Renal cortex interstitium (tissue), 11 donors: ENCODE measurements around the gene MYLK4. TPM values are rescaled to one million over a fixed set of nuclear protein-coding genes. Genes with fewer than 3 reads are reported as not detected.

Experiments
- DNase-seq, 11 donors: peaks; one replicate each; pipeline ENCODE4 v3.0.0-alpha.2; 2013; ENCODE audit warnings: low read depth in 9 of 11, low spot score in 4 of 11; ENCODE audit errors: extremely low read depth in 1 of 11
- polyA plus RNA-seq, 3 donors: library from polyadenylated mRNA; unstranded; fragments of 120-200 nt; gene quantifications; one replicate each; pipeline ENCODE4 v1.2.1, GENCODE V29; 2013; ENCODE audit not compliant: insufficient read length in 3 of 3

Gene MYLK4
- polyA plus RNA-seq, 3 donors: 1.3 to 1.5 (median 1.4) TPM

DNA sequence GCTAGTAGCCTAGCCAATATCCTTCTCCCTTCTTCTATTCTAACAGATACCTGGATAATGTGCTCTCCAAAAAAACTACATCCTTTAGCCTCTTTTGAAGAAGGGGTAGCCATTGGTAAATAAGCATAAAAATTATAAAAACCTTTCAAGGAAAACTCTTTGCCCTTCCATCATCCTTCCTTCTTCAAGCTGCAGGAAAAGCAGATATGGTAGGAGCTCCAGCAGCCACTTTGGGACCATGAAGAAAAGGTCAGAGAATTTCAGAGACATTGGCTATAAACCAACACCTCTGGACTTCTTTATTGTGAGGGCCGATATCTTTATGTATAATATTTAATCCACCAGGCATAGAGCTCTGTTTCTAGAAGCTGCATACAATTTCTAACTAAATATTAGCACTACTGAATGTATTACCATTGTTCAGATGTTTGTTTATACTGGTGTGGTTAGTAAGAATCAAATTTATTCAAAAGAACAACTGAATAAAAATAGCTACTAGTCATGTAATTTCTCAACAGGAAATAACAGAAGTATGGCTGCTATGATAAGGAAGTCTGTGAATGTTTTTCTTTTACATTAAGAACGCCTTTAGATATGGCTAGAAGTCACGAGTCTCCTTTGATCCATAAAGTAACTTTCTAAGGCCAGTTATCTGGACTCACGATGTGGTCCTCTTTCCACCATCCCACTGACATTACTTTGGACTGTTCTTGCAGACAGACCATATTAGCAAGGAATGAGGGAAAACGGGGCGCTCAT lies 32.2 kb downstream of the MYLK4 start:
- DNase-seq: no peak

DNA sequence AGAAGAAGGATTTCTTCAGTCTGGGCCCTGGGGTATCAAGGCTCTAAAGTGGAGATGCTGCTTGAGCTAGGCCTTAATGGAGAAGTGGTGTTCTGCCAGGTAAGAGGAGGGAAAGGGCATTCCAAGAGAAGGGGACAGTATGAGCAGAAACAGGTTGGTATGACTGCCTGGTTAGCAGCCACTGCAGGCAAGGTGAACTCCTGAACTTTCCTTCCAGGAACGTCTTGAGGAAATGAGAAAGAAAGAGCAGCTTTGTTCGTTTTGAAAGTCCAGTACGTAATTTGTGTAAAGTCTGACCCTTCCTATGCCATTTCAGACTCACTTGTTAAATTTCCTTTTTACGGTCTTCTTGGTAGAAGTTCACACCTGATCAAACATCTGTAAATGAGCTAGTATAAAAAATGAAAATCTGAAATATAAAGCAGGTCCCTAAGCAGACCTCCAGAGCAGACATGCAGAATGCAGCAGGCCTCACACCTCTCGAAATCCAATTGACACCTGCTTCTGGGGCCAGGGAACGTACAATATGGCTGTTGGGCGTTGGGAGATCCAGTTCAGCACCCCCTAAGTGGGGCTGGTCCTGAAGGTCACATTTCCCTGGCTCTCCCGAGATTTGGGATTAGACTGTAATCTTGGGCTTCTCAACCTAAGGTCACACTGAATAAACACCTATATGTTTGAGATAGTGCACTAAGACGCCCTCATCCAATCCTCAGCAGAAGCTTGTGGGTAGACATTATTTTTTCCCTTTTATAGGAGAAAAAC lies 33.6 kb downstream of the MYLK4 start:
- DNase-seq: no peak

DNA sequence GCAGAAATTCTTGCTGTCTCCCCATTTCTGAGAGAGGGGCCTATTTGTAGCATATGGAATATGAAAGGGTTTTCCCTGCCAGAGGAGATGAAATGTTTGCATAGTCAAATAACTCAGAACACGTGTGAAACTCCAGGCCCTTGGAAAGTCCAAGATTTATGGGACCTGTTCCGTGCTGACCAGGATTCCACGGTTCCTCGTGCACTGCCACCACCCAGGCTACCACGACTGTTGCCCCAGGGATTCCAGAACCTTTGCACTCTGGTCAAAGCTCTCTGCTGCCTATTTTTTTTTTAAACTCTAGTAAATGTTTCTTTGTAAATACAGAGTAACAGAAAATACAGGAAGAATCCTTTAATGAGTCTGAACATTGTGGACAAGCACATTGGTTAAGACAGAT lies 35.0 kb downstream of the MYLK4 start:
- no peak for DNase-seq

DNA sequence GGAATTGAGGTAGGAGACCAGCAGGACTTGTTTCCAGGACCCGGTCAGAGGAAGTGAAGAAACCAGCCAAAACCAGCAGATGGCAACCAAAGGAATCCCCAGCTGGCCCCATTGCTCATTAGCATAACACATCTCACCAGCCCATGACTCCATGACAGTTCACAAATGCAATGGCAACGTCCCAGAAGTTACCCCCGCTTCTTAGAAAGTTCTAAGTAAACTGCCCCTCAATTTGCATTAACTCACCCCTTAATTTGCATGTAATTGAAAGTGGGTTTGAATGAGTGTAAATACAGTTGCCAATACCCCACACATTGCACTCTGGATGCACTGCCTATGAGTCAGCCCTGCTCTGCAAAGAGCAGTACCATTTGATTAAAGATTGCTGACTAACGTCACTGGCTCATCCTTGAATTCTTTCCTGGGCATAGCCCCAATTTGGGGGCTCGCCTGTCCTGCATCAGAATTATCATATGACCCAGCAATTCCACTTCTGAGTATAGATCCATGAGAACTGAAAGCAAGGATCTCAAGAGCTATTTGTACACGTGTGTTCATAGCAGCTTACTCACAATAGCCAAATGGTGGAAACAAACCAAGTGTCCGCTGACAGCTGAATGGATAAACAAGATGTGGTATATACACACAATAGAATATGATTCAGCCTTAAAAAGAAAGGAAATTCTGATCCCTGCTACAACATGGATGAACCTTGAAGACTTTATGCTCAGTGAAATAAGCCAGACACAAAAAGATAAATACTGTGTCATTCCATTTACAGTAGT lies 36.4 kb downstream of the MYLK4 start:
- DNase-seq: no peak

DNA sequence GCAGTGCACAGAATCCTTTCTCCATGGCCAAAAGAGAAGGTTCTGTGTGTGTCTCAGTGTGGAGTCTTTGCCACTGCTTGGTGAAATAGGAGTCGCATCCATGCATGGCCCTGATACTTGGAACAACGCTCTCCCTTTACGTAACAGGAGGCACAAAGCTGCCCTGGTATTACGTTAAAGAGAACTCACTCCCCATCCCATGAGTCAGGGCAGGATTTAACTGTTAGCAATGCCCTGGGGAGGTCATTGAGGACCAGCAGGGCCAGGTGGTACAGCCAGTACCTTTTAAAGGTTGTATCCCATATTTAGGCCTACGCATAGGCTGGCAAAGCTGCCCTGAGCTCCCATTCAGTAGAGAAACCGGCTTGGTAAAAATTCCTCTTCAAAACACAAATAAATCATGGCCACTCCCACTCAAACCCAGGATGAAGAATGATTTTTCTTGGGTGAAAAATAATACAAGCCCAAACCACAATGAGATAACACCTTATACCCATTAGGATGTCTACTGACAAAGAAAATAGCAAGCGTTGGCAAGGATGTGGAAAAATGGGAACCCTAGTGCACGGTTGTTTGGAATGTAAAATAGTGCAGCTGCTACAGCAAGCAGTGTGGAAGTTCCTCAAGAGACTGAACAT lies 37.1 kb downstream of the MYLK4 start:
- DNase-seq: no peak

DNA sequence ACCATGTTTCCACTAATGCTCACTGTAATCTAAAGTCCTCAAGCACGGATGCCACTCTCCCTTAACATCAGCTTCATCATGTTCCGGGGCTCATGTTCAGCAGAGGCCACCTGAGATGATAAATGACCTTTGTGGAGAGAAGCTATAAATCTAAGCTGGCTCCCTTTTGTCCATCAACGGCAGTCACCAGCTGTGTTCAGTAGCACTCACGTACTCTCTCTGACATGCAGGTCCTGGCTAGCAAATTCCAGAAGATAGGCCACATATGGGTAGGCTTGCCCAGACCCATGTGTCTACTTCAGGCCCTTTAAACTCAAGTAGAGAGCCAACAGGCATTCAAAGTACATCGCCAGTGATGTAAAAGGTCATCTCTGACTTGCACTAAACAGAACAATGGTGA lies 38.6 kb downstream of the MYLK4 start:
- no peak for DNase-seq

DNA sequence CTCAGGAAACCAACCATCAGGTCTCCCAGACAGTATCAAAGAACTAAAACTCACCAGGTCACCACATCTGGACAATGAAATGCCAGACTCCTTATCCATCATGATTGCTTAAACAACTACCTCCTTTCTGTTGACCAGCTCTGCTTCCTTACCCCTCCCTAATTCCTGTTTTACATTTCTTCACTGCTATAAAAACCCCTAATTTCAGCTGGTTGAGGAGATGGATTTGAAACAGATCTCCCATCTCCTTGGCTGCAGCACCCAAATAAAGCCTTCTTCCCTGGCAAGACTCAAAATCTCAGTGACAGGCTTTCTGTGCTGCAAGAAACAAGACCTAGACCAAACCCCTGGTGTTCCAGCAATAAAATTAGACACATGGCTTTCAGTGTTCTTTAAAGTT lies 40.3 kb downstream of the MYLK4 start:
- DNase-seq: no peak

DNA sequence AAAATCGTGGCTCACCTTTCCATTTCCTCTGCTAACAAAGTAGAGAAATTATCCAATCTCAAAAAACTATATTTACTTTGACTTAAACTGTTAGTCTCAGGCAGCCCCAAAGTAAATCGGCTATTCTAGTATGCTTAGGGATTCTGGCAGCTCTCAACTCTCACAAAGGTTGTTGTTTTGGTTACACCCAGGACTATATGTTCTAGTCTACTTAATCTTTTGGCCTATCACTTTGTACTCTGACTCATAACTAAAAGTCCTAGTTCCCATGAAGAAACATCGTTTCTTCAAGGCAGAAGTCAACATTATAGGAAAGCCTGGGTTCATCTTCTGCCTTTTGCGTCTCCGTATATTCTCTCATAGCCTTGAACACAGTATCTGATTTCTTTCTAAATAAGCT lies 42.3 kb downstream of the MYLK4 start:
- no peak for DNase-seq

DNA sequence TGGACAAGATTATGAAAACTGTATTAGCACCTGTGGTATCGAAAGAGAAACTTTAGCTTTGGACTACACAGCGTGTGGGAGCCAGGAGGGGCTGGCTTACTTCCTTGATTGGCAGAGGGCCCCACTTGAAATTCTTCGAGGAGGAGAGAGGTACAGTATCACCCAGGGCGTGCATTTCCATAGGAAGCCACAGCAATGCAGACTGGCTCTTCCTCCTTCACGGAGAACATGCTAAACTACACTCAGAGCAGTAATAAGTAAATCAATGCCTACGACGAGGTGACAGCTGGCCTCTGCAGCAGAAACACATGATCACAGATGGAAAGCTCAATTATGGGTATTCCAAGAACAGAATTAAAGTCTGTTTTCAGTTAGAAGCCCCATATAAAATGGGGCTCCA lies 44.2 kb downstream of the MYLK4 start:
- no peak for DNase-seq

DNA sequence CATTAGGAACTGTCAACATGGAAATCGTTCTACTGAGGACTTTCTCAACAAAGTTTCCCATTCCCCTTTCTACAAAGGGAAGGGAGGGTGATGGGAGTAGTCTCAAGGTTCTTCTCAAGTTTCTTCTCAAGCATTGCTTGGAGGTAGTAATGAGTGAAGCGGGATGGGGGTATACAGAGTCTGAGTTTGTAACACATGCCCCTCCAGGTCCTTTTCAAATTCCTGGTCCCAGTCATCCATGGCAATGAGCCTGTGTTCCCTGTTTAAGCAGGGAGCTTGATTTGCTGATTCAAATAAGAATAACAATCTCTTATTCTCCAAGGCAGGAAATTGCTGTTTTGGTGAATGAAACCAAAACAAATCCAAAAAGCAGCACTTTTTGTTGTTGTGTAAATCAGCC lies 45.5 kb downstream of the MYLK4 start:
- no peak for DNase-seq

DNA sequence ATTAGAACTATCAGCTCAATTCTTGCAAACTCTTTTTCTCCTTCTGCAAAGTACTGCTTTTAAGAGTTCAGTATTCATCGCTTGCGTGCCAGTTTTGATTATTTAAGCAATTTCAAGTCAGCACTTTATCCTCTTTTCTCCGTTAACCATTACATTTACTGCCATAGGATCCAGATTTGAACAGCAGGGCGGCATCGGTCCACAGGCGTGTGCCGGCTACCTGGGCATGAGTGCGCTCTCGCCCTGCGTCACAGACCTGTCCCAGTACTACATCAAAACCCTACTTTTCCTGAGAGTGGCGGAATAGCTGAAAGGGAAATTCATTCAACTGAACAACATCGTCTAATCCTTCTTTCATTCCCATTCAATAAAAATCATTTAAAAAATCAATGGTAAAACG lies 53.4 kb downstream of the MYLK4 start:
- DNase-seq: no peak

DNA sequence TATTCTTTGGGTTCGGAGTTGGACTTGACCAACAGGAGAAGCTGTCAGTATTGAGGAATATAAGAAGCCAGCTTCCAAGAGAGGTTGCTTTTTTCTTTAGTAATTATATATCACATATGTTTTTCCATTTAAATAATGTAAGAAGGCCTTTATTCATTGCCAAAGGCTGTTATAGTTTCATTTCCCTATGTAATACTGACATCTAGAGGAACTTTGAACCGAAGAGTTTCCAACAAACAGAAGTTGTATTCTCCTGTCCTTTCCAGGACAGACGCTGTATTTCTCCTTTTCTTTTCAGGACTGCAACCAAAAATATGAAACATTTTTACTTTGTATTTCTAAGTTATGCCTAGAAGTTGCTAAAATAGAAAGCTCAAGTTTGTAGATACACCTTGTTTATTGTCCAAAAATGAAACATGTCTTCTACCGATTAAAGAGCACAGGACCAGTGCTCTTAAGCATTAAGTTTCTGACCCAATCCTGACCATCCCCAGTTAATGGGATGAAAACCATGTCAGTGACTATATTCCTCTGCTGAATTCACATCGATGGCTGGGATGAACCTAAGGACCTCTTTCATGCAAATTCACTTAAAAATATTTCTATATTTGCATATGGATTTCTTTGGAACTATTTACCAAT lies 55.1 kb downstream of the MYLK4 start:
- peak in 5 of 11 donors; percentile 20 to 33 (median 22) for DNase-seq

DNA sequence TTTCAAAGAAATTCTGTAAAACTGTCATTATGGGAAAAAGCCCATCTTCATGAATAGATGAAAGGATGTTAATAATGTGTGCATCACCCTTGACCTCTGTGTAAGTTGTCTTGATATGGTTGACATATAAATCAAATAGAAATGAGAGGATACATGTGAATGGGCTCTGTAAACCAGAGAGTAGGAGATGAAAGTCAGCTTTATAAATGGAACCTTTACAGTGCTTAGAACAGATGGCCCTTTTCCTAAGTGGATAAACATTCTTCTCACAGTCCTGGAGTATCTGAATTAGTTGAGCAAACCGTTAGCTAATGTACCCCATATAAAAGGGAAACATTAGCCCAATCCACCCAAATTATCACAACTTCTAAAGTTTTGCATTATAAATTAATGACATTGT lies 57.5 kb downstream of the MYLK4 start:
- DNase-seq: no peak

DNA sequence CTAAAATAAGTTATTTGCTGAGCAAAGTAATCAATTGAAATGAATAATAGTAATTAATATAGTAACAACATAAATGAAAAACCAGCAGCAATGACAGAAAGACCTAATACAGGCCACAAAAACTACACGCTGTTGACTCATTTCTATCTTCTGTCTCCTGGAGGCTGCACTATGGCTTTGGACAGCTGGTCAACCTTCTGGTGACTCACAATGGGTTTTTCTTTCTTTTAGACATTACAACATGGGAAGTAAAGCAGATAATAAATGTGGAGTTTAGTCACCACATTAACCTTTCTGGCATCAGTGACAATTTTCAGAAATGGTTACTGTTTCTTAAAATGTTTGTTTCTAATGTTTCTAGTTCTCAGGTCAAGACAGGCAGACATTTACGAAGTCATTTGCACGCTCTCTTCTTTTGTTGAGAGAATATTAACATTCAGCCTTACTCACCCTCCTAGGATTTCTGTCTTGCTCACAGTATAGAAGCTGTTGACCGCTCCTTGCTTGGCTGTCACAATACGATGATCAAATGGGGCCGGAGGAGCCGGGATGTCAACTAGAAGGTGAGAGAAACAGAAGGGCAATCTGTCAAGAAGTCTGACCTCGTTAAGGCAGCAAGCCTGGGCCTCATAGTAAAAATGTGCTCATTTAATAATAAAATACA lies 62.2 kb downstream of the MYLK4 start:
- no peak for DNase-seq

DNA sequence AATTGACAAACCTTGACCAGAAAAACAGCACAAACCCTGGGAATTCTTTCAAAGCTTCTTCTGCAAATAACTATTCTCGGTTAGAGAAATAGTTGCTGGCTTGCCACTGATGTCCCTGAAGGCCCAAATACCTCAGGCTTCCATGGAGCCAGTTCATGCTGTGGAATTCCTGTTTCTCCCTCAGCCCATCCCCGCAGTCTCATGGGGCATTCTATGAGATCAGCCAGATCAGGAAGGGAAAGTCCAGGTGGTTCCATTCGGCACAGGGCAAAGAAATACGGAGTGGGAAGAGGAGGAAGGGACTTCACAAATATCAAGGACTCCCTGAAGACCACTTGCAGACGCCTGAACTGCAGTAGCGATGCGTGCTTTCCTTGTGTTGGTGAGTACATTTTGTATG lies 63.3 kb downstream of the MYLK4 start:
- DNase-seq: no peak

DNA sequence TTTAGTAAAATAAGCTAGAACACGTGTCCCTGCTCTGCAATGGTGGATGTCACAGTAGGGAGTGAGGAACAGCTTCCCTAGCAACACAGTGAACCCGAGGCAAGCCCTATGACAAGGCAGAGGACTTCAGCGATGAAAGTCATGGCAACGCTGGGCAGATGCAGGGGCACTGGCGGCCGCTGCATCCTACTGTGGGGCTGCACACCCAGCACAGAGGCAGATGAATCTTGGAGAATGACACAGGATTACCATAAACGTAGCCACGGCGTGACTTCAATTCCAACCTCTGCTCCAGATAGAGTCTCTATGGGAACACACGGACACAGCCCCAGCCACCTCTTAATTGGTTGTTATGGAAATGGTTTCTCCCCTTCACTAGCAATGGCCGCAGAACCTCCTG lies 64.2 kb downstream of the MYLK4 start:
- DNase-seq: no peak

DNA sequence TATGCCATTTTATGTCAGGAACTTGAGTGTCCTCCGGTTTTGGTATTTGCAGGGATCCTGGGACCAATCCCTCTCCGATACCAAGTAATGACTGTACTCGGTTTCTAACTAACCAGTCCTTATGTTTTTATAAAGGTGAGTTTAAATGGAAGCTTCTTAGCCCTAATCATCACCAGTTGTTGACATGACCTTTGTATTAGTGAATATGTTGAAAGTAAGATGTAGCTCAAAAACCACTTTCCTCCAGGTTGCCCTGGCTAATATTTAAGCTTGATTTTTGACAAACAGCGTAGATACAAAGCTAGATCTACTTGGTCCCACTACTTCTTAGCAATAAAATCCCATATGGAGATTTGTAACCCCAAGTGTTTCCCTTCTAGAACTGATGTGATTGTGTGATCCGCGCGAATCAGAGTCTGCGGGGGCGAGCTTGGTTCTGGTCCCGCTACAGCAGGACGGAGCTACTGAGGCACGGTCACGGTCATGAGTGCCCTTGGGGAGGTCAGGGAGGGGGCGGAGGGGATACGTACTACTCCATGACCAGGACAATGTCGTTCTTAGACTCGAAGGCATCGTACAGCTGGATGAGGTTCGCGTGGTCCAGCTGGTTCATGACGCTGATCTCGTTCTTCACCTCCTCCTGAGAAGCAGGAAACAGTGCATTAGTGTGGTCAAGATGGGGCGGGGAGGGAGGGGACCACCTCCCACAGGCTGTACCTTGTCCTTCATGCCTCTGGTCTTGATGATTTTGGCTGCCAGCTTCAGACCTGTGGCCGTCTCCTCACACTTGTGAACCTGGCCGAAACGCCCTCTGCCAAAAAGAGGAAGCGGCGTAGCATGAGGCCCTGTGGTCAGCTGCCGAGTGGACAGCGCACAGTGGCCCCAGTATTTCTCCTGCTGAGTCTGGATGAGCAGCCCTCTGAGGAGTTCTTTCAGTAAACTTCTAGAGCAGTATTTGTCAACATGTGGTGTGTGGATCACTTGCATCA lies 65.7 kb downstream of the MYLK4 start:
- no peak for DNase-seq
